GM10248 (cell line): ENCODE data around the gene NFAM1.

Source experiments
- CTCF ChIA-PET: fragments of 300-600 bp; sonication (Branson Sonifier 250); formaldehyde crosslinking; extraction: SDS; loops from one replicate; lab custom pipeline; 2021; ENCODE audit warnings: antibody characterized with exemption; lab: Yijun Ruan, JAX
- POLR2A ChIA-PET: fragments of 350-650 bp; sonication (Branson Sonifier 250); formaldehyde crosslinking; extraction: SDS; loops from one replicate; lab custom pipeline; 2020; ENCODE audit warnings: antibody characterized with exemption; lab: Yijun Ruan, JAX
- DNase-seq: peaks from one replicate; pipeline ENCODE4 v3.0.0; 2012; ENCODE audit errors: extremely low spot score
- CTCF ChIP-seq: IDR thresholded peaks from 2 replicates; pipeline ENCODE4 v1.5.1; 2012; ENCODE audit warnings: mild to moderate bottlenecking, low read depth; ENCODE audit errors: extremely low read depth, missing control alignments, control extremely low read depth

NFAM1 gene

GRCh38 chr22:42383851-42384417 lies 48.3 kb downstream of the NFAM1 start:
- ChIA-PET CTCF (interaction anchor here (1.3 kb wide), 1 partner anchor 24 kb away, joined by 3 read pairs; no protein-coding TSS in a partner anchor), POLR2A (interaction anchor here (0.5 kb wide), 1 partner anchor 455 kb away, joined by 3 read pairs; no protein-coding TSS in a partner anchor)
- TF ChIP-seq CTCF: no peak
- no peak for DNase-seq

GRCh38 chr22:42383287-42383686 lies 48.9 kb downstream of the NFAM1 start:
- no peak for DNase-seq
- no peak for TF ChIP-seq CTCF
- CTCF ChIA-PET: no interaction called here
- POLR2A ChIA-PET: no interaction called here

GRCh38 chr22:42380769-42381551 lies 51.2 kb downstream of the NFAM1 start:
- DNase-seq: no peak
- TF ChIP-seq CTCF: no peak
- CTCF ChIA-PET: no interaction called here
- POLR2A ChIA-PET: no interaction called here

GRCh38 chr22:42379966-42380537 lies 52.2 kb downstream of the NFAM1 start:
- ChIA-PET POLR2A (no interaction called here), CTCF (no interaction called here)
- TF ChIP-seq CTCF: no peak
- no peak for DNase-seq

GRCh38 chr22:42376711-42377554 lies 55.3 kb downstream of the NFAM1 start:
- no peak for DNase-seq
- CTCF ChIA-PET: no interaction called here
- no peak for TF ChIP-seq CTCF
- POLR2A ChIA-PET: no interaction called here

- ChIA-PET POLR2A (no interaction called here), CTCF (interaction anchor here (1.2 kb wide), 1 partner anchor 206 kb away, joined by 3 read pairs; no protein-coding TSS in a partner anchor)
- DNase-seq: no peak
- no peak for TF ChIP-seq CTCF
Measured at GRCh38 chr22:42375982-42376381, 56.2 kb downstream of the NFAM1 start.
